ENCODE data around the gene UBL4A.

- no peak for TF ChIP-seq SIN3A (IDR thresholded peaks at IDR 0.05; ENCODE audit: borderline replicate concordance, low read depth, low read length)
- TF ChIP-seq FOSL1 (CRISPR knock-in tag; IDR thresholded peaks at IDR 0.05; ENCODE audit: borderline replicate concordance) = no peak
Observed at GRCh38 chrX:154443992-154444754, 42.2 kb downstream of the UBL4A start, which contains the start of gene FAM50A.
